COLO668 (cell line): ENCODE data around the gene DEPP1.
A peak's percentile ranks its signal among the peaks of the same experiment; 100 is the strongest.

Experiments
- DNase-seq: peaks from one replicate; lab custom pipeline; 2025; ENCODE audit not compliant: unreplicated experiment; lab: John Stamatoyannopoulos, UW

Gene DEPP1

DNA sequence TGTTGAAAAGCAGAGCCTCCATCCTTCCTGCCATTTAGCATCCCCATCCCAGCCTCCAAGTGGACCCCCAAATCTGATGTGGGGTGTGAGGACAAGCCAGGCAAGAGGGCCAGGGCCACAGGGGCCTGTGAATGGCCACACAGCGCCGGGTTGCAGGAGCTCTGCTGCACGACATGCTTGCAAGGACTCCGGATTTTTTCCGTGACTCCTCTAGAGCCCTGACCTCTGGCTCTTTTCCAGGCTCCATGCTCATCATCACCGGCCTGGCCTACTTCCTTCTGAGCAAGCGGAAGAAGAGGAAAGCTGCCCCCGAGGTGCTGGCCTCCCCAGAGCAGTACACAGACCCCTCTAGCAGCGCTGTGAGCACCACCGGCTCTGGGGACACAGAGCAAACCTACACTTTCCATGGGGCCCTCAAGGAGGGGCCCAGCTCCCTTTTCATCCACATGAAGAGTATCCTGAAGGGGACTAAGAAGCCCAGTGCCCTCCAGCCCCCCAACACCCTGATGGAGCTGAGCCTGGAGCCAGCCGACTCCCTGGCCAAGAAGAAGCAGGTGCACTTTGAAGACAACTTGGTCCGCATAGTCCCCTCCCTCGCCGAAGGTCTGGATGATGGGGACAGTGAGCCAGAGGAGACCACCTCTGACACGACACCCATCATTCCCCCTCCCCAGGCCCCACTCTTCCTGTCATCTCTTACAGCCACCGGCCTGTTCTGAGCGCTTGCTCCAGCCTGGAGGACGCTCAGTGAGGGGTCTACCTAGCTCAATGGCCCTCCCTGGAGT, 44.0 kb downstream of the DEPP1 start:
- DNase-seq, result no peak

DNA sequence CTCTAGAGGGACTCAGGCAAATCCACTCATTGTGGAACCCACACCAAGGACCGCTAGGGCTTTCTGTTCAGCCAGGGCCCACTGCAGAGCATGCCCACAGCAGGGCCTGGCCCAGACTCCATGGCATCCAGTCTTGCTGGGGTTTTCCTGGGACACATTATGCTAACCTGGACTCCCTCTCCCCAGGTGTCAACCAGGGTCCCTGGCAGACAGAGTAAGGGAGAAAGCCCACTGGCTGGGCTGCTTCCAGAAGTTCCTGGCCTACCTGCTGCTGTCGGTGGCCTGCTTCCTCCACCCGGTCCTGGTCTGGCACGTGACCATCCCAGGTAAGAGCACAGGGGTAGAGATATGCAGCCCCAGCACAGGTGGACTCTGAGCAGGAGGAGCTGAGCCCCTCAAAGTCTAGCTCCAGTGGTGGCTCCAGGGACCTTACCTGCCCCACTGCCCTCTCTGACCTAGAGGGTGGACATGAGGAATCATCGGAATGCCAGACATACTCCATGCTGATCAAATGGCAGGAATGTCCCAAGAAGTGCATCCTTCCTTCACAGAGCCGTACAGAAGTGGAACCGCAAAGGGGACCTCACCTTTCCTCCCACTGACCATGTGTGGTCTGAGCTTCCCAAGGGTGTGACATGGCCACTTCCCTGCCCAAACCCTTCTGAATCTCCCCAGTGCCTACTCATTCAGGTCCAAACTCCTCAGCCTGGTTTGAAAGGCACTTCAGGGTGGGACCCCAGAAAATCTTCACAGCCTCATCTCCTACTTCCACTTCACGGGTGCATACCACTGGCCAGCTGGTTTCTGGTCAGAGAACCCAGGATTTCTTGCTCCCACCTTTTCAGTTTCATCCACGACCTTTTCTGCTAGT, 44.9 kb downstream of the DEPP1 start:
- no peak for DNase-seq

DNA sequence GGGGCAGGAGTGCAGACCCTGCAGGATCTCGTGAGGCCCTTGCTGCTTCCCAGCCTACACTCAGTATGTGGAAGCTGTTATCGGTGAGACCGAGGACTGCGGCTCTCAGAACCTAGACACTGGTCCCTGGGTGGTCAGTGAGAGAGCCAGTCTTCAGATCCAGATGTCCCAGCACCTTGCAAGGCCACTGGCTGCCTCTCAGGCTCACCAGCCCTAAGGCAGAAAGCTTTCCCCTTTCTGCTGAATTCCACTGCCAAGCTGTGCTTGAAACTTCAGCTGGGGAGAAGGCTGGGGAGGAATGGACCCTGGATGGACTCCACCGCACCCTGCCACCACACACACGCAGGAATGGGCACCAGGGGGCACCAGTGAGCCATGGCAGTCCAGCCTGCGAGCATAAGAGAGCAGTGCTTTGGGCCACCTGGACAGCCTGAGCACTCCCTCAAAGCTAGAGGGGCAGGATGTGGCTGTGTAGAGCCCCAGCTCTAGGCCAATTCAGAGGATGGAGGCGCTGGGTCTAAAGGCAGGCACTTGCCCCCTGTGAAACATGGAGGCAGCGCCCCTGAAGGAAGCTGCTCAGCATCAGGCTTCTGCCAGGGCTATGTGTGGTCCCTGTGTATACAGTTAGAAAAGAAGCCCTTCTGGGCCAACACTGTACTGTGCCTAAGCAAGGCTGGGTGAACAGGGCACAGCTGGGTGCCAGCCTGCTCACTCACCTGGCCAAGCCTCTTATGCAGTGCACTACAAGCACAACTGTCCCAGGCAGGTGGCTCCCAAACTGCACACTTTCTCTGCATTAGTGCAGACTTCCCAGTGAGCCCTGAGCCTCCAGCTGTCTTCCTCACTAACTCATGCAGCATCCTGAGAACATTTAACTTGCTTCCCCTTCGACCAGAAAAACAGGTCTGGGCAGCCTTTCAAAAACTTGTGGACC, 45.8 kb downstream of the DEPP1 start:
- peak; percentile 79 for DNase-seq

DNA sequence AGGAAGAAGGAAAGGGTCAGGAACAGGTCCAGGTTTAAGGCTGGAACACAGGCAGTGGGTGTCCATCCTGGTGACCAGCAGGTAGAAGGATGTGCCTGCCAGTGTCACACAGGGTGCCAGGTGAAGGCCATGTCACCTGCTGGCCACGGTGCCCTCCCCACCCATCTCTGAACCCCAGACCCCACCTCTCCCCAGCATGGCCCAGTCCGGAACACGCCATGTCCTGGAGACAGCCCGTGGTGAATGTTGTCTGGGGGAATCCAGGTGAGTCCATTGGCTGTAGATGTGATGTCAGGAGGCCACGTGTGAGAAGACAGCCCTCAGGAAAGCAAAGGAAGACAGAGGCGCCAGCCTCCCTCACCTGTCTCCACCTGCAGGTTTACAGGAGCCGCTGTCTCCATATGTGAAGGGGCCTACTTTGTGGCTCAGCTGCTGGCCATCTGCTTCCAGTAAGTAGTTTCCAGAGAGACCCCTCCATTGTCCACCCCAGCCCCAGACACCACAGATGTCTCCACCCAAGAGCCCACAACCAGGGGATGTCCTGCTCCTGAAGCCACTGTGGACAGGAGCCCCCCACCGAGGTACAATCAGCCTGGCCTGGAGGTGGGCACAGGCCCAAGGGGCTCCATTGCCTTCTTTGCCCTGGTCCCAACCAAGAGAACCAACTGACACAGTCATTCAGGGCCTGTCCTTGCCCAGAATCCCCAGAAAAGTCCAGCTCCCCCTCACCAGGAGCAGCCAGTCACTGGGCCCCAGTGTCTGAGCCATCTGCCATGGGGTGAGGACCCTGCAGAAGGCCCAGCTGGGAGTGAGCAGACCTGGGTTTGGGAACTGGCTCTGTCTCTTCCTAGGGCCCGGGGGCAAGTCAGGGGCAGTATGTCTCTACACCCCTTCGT, 46.7 kb downstream of the DEPP1 start:
- no peak for DNase-seq

DNA sequence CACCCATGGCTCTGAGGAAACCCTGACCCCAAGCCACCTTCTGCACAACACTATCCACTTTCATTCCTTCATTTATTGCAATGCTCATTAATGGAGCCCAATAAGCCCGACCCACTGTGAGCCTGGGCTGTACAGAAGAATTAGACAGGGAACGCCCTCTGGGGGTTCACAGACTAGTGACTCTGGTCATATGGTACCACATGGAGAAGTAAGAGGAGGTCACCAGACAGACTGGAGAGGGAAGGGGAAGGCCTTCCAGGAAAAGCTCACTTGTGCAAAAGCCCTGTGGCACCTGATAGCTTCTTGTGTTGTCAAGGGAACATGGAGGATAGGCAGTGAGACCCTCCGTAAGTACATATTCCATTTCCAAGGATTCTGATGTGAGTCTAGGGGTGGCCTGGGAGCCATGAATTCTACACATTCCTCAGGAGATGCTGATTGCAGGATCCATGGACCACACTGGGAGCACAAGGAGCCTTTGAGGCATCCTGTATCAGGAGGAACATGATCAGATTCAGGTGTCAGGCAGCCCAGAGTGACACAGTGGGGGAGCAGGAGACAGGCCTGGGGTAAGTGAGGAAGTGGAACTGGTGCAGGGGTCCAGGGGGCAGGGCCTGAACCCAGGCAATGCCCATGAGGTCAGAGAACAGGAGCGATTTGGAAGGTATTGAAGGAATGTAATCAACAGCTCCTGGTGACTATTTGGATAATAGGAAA, 47.5 kb downstream of the DEPP1 start:
- no peak for DNase-seq

DNA sequence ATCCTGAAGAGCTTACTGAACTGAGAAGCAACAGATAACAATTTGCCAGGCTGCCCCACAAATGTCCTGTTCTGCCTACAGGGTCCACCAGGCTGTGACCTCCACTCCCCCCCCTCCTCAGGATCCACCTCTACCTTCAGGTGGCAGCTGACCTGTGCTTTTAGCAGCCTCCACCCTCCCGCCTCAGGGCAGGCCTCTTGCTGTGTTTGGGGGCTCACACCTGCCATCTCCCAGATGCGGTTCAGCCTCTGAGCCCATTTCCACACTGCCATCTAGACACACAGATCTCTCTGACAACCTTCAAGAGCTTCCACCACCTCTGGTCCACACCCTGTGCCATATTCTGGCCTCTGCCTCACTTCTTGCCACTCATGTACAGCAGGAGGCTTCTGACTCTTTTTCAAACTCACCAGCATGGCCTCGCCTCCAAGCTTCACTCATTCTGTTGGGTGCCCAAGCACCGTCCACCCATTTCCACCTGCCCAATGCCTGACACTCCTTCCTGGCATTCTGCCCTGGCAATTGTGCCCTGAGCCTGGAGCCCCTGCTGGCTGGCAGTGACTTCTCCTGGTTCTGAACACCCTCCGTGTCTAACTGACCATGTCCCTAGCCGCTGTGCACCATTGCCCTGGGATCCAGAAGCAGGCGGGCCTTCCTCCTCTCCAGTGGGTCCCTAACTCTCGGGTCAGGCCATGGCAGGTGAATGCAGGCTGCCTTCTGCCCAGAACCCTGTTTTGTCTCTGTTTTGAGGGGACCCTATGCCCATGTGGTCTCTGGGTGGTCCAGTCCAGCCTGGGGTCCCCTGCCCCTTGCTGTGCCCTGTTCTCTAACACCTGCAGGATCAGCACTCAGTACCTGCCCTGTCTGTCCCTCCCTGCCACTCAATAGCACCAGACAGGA, 49.0 kb downstream of the DEPP1 start:
- DNase-seq, result no peak

DNA sequence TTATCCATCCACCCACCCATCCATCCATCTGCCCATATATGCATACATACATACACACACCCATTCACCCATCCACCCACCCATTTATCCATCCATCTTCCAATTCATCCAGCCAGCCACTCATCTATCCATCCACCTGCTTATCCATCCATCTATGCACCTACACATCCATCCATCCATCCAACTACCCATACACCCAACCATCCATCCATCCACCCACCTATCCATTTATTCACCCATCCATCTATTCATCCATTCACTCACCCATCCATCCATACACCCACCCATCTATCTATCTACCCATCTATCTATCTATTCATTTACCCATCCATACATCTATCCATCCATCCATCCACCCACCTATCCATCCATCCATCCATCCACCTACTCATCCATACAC, 50.1 kb downstream of the DEPP1 start:
- no peak for DNase-seq

DNA sequence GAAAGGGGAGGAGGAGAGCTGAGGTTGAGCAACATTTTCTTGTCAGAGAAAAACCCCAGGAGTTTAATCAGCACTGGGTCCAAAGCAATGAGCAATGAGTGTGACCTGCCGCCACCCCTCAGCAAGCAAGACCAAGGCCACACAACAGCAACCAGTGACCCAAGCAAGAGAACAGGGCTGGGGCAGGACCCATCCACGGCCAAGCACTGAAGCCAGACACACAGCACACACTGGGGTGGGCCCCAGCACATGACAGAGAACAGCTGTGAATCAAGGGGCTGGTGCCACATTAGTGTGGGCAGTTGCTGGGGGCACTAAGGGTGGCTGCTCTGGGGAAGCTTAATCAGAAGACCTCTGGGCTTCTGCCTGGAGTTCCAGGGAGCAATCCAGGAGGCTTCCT, 51.3 kb downstream of the DEPP1 start:
- no peak for DNase-seq

DNA sequence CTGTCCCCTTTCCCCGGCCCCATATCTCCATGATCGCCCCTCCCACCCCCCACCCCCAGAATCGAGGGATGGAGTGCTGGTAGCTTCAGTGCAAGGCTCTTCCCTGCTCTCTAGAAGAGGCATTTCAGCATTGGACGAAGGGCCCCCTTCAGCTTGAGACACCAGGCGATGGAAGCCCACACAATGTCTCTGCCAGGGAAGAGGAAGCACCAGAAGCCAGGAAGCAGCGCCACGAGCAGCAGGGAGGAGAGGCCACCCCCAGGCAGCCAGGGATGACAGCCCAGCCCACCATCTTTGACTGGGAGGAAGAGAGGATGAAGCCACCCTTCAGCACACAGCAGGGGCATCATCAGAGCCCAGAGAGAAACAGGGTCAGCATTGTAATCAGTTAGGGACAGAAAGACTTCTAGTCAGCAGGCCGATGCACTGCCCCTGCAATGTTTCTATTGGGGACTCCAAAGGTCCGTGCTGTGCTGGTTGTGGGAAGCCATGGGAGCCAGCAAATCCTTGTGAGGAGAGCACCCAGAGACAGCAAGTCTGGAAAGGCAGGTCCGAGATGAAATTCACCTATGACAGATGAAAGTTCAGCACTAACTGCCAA, 51.8 kb downstream of the DEPP1 start:
- no peak for DNase-seq
